Suprapubic skin (tissue), 4 donors: ENCODE results near the gene ARID5B. TPM values are rescaled to one million over a fixed set of nuclear protein-coding genes. Genes with fewer than 3 reads are reported as not detected.

Experiments used
- DNase-seq, 2 donors: peaks; one replicate each; pipeline ENCODE4 v3.0.0-alpha.2; 2019; ENCODE audit warnings: low spot score in 2 of 2
- H3K27ac ChIP-seq: fragments of 200-600 bp; sonication (generic); one replicate; pipeline ENCODE4 v1.5.1; 2019
- H3K27me3 ChIP-seq: fragments of 200-600 bp; sonication (generic); one replicate; pipeline ENCODE4 v1.5.1; 2019
- H3K36me3 ChIP-seq: fragments of 200-600 bp; sonication (generic); one replicate; pipeline ENCODE4 v1.5.1; 2019
- H3K4me1 ChIP-seq: fragments of 200-600 bp; sonication (generic); one replicate; pipeline ENCODE4 v1.5.1; 2019
- H3K4me3 ChIP-seq: fragments of 200-600 bp; sonication (generic); one replicate; pipeline ENCODE4 v1.5.1; 2019; ENCODE audit warnings: mild to moderate bottlenecking
- H3K9me3 ChIP-seq: fragments of 200-600 bp; sonication (generic); one replicate; pipeline ENCODE4 v1.5.1; 2019
- CTCF ChIP-seq, 2 donors: fragments of 200-600 bp in 1 of 2; fragments of 450-650 bp in 1 of 2; sonication (generic) in 1 of 2; IDR thresholded peaks; one replicate each; pipeline ENCODE4 v1.5.1; 2016 to 2019; ENCODE audit warnings: antibody characterized with exemption in 2 of 2, mild to moderate bottlenecking in 1 of 2, moderate library complexity in 1 of 2
- EP300 ChIP-seq: sonication (generic); formaldehyde crosslinking; IDR thresholded peaks from one replicate; pipeline ENCODE4 v1.6.1; 2017; ENCODE audit warnings: antibody characterized with exemption
- POLR2A ChIP-seq, 2 donors: fragments of 450-650 bp; IDR thresholded peaks; one replicate each; pipeline ENCODE4 v1.6.1; 2017; ENCODE audit warnings: antibody characterized with exemption in 2 of 2, mild to moderate bottlenecking in 2 of 2, moderate library complexity in 2 of 2
- POLR2AphosphoS5 ChIP-seq, 3 donors: sonication (generic); formaldehyde crosslinking; IDR thresholded peaks; one replicate each; pipeline ENCODE4 v1.6.1; 2017; ENCODE audit warnings: antibody characterized with exemption in 3 of 3
- WGBS: methylation state at CpG from one replicate; pipeline ENCODE4 v1.1.5; 2018; 5-methylcytosine and 5-hydroxymethylcytosine counted together
- total RNA-seq, 4 donors: library from RNA; depleted of rRNA; stranded (reverse); fragments of >200 nt; gene quantifications; one replicate each; pipeline ENCODE4 v1.1.0, GENCODE V29; 2016

The ARID5B gene
- total RNA-seq, 4 donors from 2014 or later = 45.4 to 75.2 (median 71.9) TPM

- no peak for TF ChIP-seq POLR2AphosphoS5 (IDR thresholded peaks at IDR 0.05)
- TF ChIP-seq EP300 = no peak
- no peak for TF ChIP-seq POLR2A (IDR thresholded peaks at IDR 0.05)
- TF ChIP-seq CTCF (IDR thresholded peaks at IDR 0.05) = no peak
- Histone ChIP-seq H3K4me3 (no peak overlapping the region), H3K27me3 (no peaks in the 10 kb centered on the region), H3K27ac (peak overlapping the region; percentile 21), H3K9me3 (no peaks in the 10 kb centered on the region), H3K4me1 (peaks cover 47% of the 10 kb centered on the region), H3K36me3 (no peaks in the 10 kb centered on the region)
- DNase-seq = no peak
These were observed 136.6 kb downstream of the ARID5B start for GRCh38 chr10:62037890-62038608.

- H3K27me3 ChIP-seq = no peaks in the 10 kb centered on the region
- peak in 1 of 2 donors; percentile 79 for DNase-seq
- no peaks in the 10 kb centered on the region for H3K36me3 ChIP-seq
- H3K4me3 ChIP-seq = peak overlapping the region; percentile 25
- peak overlapping the region; percentile 21 for H3K27ac ChIP-seq
- 2% methylated on average over 9 of the region's 9 CpGs for WGBS
- no peaks in the 10 kb centered on the region for H3K9me3 ChIP-seq
- TF ChIP-seq CTCF (IDR thresholded peaks at IDR 0.05) (peak; percentile 74 to 87), POLR2AphosphoS5 (IDR thresholded peaks at IDR 0.05) (peak in 1 of 3 donors; percentile 56), EP300 (no peak), POLR2A (IDR thresholded peaks at IDR 0.05) (no peak)
- H3K4me1 ChIP-seq = peaks cover 54% of the 10 kb centered on the region
These were observed 137.2 kb downstream of the ARID5B start for GRCh38 chr10:62038609-62039190.

GRCh38 chr10:62039954-62040353, 138.5 kb downstream of the ARID5B start:
- Histone ChIP-seq H3K4me1 (peaks cover 62% of the 10 kb centered on the region), H3K27ac (no peak overlapping the region), H3K36me3 (no peaks in the 10 kb centered on the region), H3K9me3 (no peaks in the 10 kb centered on the region), H3K4me3 (no peak overlapping the region), H3K27me3 (no peaks in the 10 kb centered on the region)
- no peak for TF ChIP-seq POLR2AphosphoS5 (IDR thresholded peaks at IDR 0.05)
- no peak for TF ChIP-seq POLR2A (IDR thresholded peaks at IDR 0.05)
- no peak for TF ChIP-seq EP300
- no peak for TF ChIP-seq CTCF (IDR thresholded peaks at IDR 0.05)
- WGBS = 74% methylated on average over 1 of the region's 1 CpG
- no peak for DNase-seq

GRCh38 chr10:62040881-62041280, 139.4 kb downstream of the ARID5B start:
- no peaks in the 10 kb centered on the region for H3K9me3 ChIP-seq
- WGBS = 72% methylated on average over 4 of the region's 4 CpGs

More at GRCh38 chr10:62040881-62041280, 139.4 kb downstream of the ARID5B start:
- Histone ChIP-seq H3K4me3 (no peak overlapping the region), H3K4me1 (peaks cover 71% of the 10 kb centered on the region), H3K27ac (no peak overlapping the region), H3K36me3 (no peaks in the 10 kb centered on the region), H3K27me3 (no peaks in the 10 kb centered on the region)
- no peak for DNase-seq
- TF ChIP-seq EP300 = no peak
- TF ChIP-seq POLR2AphosphoS5 (IDR thresholded peaks at IDR 0.05) = no peak
- TF ChIP-seq CTCF (IDR thresholded peaks at IDR 0.05) = no peak
- no peak for TF ChIP-seq POLR2A (IDR thresholded peaks at IDR 0.05)
